GM19397 (cell line): ENCODE results near the gene PSEN1.

Experiments used
- ATAC-seq: cut with Tn5 transposase; IDR thresholded peaks from one replicate; pipeline ENCODE4 v1.9.1; 2021; ENCODE audit warnings: mild to moderate bottlenecking, moderate library complexity; ENCODE audit not compliant: unreplicated experiment

The PSEN1 gene

DNA sequence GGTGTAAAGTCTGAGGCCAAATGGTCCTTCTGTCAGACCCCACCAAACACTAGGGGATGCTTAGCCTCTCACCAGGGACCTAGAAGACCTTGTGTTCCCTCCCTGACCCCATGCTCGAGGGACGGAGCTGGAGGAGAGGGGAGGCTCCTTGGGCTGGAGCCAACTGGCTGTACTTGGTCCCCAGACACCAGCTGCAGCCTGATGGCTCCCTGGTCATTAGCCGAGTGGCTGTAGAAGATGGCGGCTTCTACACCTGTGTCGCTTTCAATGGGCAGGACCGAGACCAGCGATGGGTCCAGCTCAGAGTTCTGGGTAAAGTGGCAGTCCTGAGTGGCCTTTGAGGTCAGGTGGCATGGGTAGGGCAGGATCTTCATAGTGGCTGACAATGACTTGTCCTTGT, 130.0 kb downstream of the PSEN1 start:
- ATAC-seq = no peak

DNA sequence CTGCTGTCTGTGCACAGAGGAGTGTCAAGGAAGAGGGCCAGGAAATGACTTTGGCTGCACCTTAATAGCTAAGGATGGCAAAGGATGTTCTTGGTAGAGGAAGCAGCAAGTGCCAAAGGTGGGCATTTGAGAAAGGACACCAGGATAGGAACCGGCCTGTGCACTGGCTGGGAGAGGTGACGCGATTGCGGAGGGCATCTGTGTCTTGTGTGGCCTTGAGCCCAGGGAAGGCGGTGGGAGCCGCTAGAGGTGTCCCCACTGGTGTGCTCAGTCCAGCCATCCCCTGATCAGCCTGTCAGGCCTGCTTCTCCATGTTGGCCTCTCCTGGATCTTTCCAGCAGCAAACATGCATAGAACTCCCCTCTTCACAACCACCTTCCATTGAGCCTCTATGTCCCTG, 131.2 kb downstream of the PSEN1 start:
- no peak for ATAC-seq

DNA sequence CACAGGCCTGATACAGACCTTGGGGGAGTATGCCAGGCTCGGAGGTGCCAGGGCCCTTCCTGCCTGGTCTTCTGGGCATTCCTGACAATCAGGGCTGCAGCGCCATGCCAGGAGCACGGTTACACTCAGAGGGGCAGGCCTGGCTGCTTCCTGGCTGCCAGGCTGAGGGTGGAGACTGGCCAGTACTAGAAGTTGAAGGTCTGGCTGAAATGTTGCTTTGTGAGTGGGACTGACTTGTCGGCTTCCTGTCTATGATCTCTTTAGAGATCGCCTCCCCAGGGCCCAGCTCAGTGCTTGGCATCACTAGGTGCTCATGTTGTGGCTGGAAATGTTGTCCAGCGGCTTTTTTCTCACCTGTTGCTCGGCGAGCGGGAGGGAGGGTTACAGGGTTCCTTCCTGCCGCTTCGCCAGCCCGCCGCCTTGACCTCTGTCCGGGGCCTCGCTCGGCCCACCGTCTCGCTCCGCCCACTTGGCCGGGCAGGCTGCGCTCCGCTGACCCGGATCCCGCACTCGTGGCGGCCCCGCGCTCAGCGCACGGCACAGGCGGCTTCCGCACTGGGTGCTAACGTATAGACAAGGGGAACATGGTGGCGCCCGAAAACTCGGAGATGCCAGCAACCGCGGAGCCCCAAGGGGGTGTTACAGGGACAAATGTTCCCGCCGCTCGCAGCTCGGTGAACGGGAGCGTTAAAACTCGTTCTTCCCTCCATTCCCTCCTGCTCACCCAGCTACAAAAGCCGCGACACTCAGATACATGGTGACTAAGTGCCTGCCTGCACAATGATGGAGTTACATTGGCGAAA, 133.6 kb downstream of the PSEN1 start:
- ATAC-seq = peak; percentile 85

DNA sequence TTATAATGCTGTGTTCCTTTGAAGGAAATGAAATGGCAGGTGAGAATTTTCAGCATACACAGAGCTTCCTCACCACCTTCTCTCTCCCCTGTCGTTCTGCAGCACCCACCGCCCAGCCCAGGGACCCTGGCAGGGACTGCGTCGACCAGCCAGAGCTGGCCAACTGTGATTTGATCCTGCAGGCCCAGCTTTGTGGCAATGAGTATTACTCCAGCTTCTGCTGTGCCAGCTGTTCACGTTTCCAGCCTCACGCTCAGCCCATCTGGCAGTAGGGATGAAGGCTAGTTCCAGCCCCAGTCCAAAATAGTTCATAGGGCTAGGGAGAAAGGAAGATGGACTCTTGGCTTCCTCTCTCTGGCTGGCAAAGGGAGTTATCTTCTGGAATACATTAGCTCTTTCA, 136.1 kb downstream of the PSEN1 start:
- ATAC-seq = no peak
